H1 (cell line): Measurements from ENCODE around the gene ZMYM4. TPM values are rescaled to one million over a fixed set of nuclear protein-coding genes. Genes with fewer than 3 reads are reported as not detected.

Experiments
- CTCF ChIA-PET: fragments of 300-600 bp; sonication (Branson Sonifier 250); formaldehyde crosslinking; loops from one replicate; lab custom pipeline; 2021; ENCODE audit not compliant: partially characterized antibody; lab: Charles Lee
- POLR2A ChIA-PET: fragments of 300-600 bp; sonication (Branson Sonifier 250); formaldehyde crosslinking; loops from one replicate; lab custom pipeline; 2021; ENCODE audit warnings: inconsistent platforms; ENCODE audit not compliant: partially characterized antibody; lab: Charles Lee
- DNase-seq, 2 experiments: peaks; one replicate each; pipeline versions ENCODE4 v3.0.0 to v3.0.0-alpha.2; 2010 to 2022; ENCODE audit warnings: low spot score in 2 of 2, low read depth in 1 of 2, mixed read lengths in 1 of 2
- FAIRE-seq: peaks from 2 replicates; lab custom pipeline; 2011; peaks lifted over from hg19 to GRCh38; lab: Jason Lieb, UNC
- H2AFZ ChIP-seq: 2 replicates; pipeline ENCODE4 v1.8.1; 2012; ENCODE audit warnings: low read length, inconsistent platforms
- H2AK5ac ChIP-seq: 2 replicates; pipeline ENCODE4 v1.6.1; 2013; ENCODE audit warnings: low read depth, low read length
- H2BK120ac ChIP-seq: replicated peaks from 2 replicates; pipeline ENCODE3; 2013; ENCODE audit warnings: low read depth, low read length, inconsistent platforms
- H2BK12ac ChIP-seq: 2 replicates; pipeline ENCODE4 v1.6.1; 2013; ENCODE audit warnings: low read depth, low read length
- H2BK15ac ChIP-seq: 2 replicates; pipeline ENCODE4 v1.6.1; 2013; ENCODE audit warnings: low read length
- H2BK20ac ChIP-seq: 2 replicates; pipeline ENCODE4 v1.6.1; 2013; ENCODE audit warnings: low read length
- H2BK5ac ChIP-seq: 2 replicates; pipeline ENCODE4 v1.6.1; 2013; ENCODE audit warnings: low read depth, low read length
- H3K14ac ChIP-seq: 2 replicates; pipeline ENCODE4 v1.6.1; 2013; ENCODE audit warnings: inconsistent platforms; ENCODE audit not compliant: insufficient read length
- H3K18ac ChIP-seq: 2 replicates; pipeline ENCODE4 v1.6.1; 2013; ENCODE audit warnings: low read length; ENCODE audit errors: extremely low read depth
- H3K23ac ChIP-seq: 2 replicates; pipeline ENCODE4 v1.6.1; 2013; ENCODE audit warnings: inconsistent platforms; ENCODE audit not compliant: insufficient read length
- H3K23me2 ChIP-seq: 2 replicates; pipeline ENCODE4 v1.6.1; 2013; ENCODE audit warnings: low read depth, low read length
- H3K27ac ChIP-seq: 2 replicates; pipeline ENCODE4 v1.6.1; 2011; ENCODE audit warnings: low read depth, low read length, inconsistent platforms
- H3K27me3 ChIP-seq, 4 experiments: replicated peaks in 1 of 4; 1 replicate in 1 of 4; 2 replicates in 3 of 4; pipeline versions ENCODE4 v1.6.1 to v1.8.1; 2011 to 2013; ENCODE audit warnings: low read length in 3 of 4, mild to moderate bottlenecking in 3 of 4, inconsistent platforms in 2 of 4, mixed read lengths in 2 of 4, moderate library complexity in 1 of 4; ENCODE audit not compliant: control insufficient read depth in 3 of 4, insufficient read depth in 3 of 4; ENCODE audit errors: extremely low read depth in 1 of 4
- H3K36me3 ChIP-seq, 4 experiments: 2 replicates each; pipeline versions ENCODE4 v1.6.1 to v1.8.1; 2011 to 2013; ENCODE audit warnings: mild to moderate bottlenecking in 4 of 4, low read length in 3 of 4, moderate library complexity in 2 of 4, control low read depth in 1 of 4, inconsistent platforms in 1 of 4; ENCODE audit not compliant: insufficient read depth in 4 of 4, control insufficient read depth in 2 of 4
- H3K4ac ChIP-seq: replicated peaks from 2 replicates; pipeline ENCODE3; 2013; ENCODE audit warnings: low read length, low read depth, mixed read lengths, inconsistent platforms; ENCODE audit not compliant: insufficient read length
- H3K4me1 ChIP-seq, 4 experiments: replicated peaks in 1 of 4; 1 replicate in 1 of 4; 2 replicates in 3 of 4; pipeline versions ENCODE4 v1.6.1 to v1.8.1; 2011 to 2013; ENCODE audit warnings: low read length in 3 of 4, inconsistent platforms in 2 of 4, mixed read lengths in 1 of 4; ENCODE audit not compliant: insufficient read depth in 4 of 4, control insufficient read depth in 3 of 4
- H3K4me2 ChIP-seq, 2 experiments: 2 replicates each; pipeline versions ENCODE4 v1.6.1 to v1.8.1; 2011 to 2013; ENCODE audit warnings: low read depth in 2 of 2, low read length in 2 of 2, control low read depth in 1 of 2, inconsistent platforms in 1 of 2, mild to moderate bottlenecking in 1 of 2; ENCODE audit not compliant: insufficient read depth in 1 of 2
- H3K4me3 ChIP-seq, 4 experiments: fragments of 200-600, 300-600 bp in 1 of 4; sonication (generic), shearing (Covaris generic), sonication (Bioruptor Twin) in 1 of 4; 2 replicates each; pipeline versions ENCODE4 v1.5.1 to v1.8.1; 2011 to 2016; ENCODE audit warnings: low read length in 4 of 4, low read depth in 3 of 4, control low read depth in 2 of 4, inconsistent platforms in 2 of 4, mild to moderate bottlenecking in 2 of 4, mixed read lengths in 1 of 4, moderate library complexity in 1 of 4; ENCODE audit not compliant: insufficient read depth in 2 of 4; ENCODE audit errors: extremely low read depth in 1 of 4
- H3K56ac ChIP-seq: replicated peaks from 2 replicates; pipeline ENCODE3; 2013; ENCODE audit warnings: low read depth, mild to moderate bottlenecking, mixed read lengths, low read length, inconsistent platforms; ENCODE audit not compliant: insufficient read length
- H3K79me1 ChIP-seq: 2 replicates; pipeline ENCODE4 v1.6.1; 2013; ENCODE audit warnings: low read depth, low read length, control low read depth
- H3K79me2 ChIP-seq, 2 experiments: 2 replicates each; pipeline versions ENCODE4 v1.6.1 to v1.8.1; 2012 to 2013; ENCODE audit warnings: low read length in 2 of 2, mild to moderate bottlenecking in 2 of 2, inconsistent platforms in 1 of 2; ENCODE audit not compliant: insufficient read depth in 2 of 2, control insufficient read depth in 1 of 2
- H3K9ac ChIP-seq, 4 experiments: replicated peaks in 1 of 4; 1 replicate in 1 of 4; 2 replicates in 3 of 4; pipeline versions ENCODE4 v1.6.1 to v1.8.1; 2011 to 2013; ENCODE audit warnings: low read depth in 3 of 4, low read length in 3 of 4, control low read depth in 2 of 4, mild to moderate bottlenecking in 2 of 4, moderate library complexity in 2 of 4, inconsistent platforms in 1 of 4; ENCODE audit errors: extremely low read depth in 1 of 4
- H3K9me3 ChIP-seq, 2 experiments: 2 replicates each; pipeline versions ENCODE4 v1.6.1 to v1.8.1; 2012 to 2013; ENCODE audit warnings: mild to moderate bottlenecking in 2 of 2, moderate library complexity in 2 of 2, control low read depth in 1 of 2, inconsistent platforms in 1 of 2, low read depth in 1 of 2, low read length in 1 of 2, mixed read lengths in 1 of 2; ENCODE audit not compliant: insufficient read depth in 2 of 2
- H4K20me1 ChIP-seq, 2 experiments: replicated peaks in 1 of 2; 2 replicates each; pipeline versions ENCODE3 to v1.8.1; 2011 to 2013; ENCODE audit warnings: inconsistent platforms in 2 of 2, low read length in 2 of 2, mild to moderate bottlenecking in 1 of 2; ENCODE audit not compliant: insufficient read depth in 2 of 2, control insufficient read depth in 1 of 2
- H4K5ac ChIP-seq: 2 replicates; pipeline ENCODE4 v1.6.1; 2013; ENCODE audit warnings: low read length, low read depth, mixed read lengths, inconsistent platforms; ENCODE audit not compliant: insufficient read length
- H4K8ac ChIP-seq: 2 replicates; pipeline ENCODE4 v1.8.0; 2013; ENCODE audit warnings: mild to moderate bottlenecking, moderate library complexity, low read length, inconsistent platforms; ENCODE audit not compliant: insufficient read depth; ENCODE audit errors: extremely low read depth
- H4K91ac ChIP-seq: replicated peaks from 2 replicates; pipeline ENCODE3; 2013; ENCODE audit warnings: low read length, mixed read lengths, inconsistent platforms; ENCODE audit not compliant: insufficient read length
- CTBP2 ChIP-seq: IDR thresholded peaks from 2 replicates; pipeline ENCODE4 v1.7.0; 2011; ENCODE audit warnings: borderline replicate concordance, mild to moderate bottlenecking, moderate library complexity, mixed read lengths, low read length; ENCODE audit not compliant: insufficient read depth, insufficient read length
- GTF2F1 ChIP-seq: IDR thresholded peaks from 2 replicates; pipeline ENCODE4 v1.6.1; 2012; ENCODE audit warnings: low read depth, low read length, improper control_type of control experiment, borderline replicate concordance
- KDM1A ChIP-seq: fragments of 200-600, 300-600 bp; sonication (generic); IDR thresholded peaks from 2 replicates; pipeline ENCODE4 v1.7.1; 2016; ENCODE audit warnings: mild to moderate bottlenecking, low read length, borderline replicate concordance
- KDM5A ChIP-seq: fragments of 200-600 bp; IDR thresholded peaks from 2 replicates; pipeline ENCODE4 v1.7.1; 2012; ENCODE audit warnings: mild to moderate bottlenecking, low read length, inconsistent platforms, mixed read lengths
- MAFK ChIP-seq: IDR thresholded peaks from 2 replicates; pipeline ENCODE4 v1.6.1; 2012; ENCODE audit warnings: low read depth, mild to moderate bottlenecking, improper control_type of control experiment, low read length
- NANOG ChIP-seq: IDR thresholded peaks from 2 replicates; pipeline ENCODE4 v1.6.1; 2011; ENCODE audit warnings: low read length, low read depth, mild to moderate bottlenecking, inconsistent platforms; ENCODE audit not compliant: insufficient read depth, poor library complexity, severe bottlenecking
- SUZ12 ChIP-seq: fragments of 200-600 bp; sonication (generic); IDR thresholded peaks from 2 replicates; pipeline ENCODE4 v1.6.1; 2012; ENCODE audit warnings: mild to moderate bottlenecking, inconsistent platforms, low read length, moderate library complexity, mixed read lengths
- TBP ChIP-seq: IDR thresholded peaks from 2 replicates; pipeline ENCODE4 v1.6.1; 2011; ENCODE audit warnings: low read depth, low read length, improper control_type of control experiment
- ZNF274 ChIP-seq: IDR thresholded peaks from 2 replicates; pipeline ENCODE4 v1.7.0; 2012; ENCODE audit warnings: low read length, borderline replicate concordance; ENCODE audit errors: extremely low read depth
- WGBS, 2 experiments: shearing (Covaris generic) in 1 of 2; methylation state at CpG; one replicate each; pipeline versions ENCODE4 v1.1.6 to v1.1.7; 2013 to 2015; ENCODE audit warnings: low lambda C conversion rate in 2 of 2, mixed read lengths in 2 of 2, inconsistent platforms in 1 of 2, low coverage in 1 of 2, missing lambda C conversion rate in 1 of 2; ENCODE audit not compliant: insufficient replicate concordance in 2 of 2, insufficient coverage in 1 of 2, insufficient read length in 1 of 2; ENCODE audit errors: extremely low coverage in 1 of 2, missing lambda C conversion rate in 1 of 2; 5-methylcytosine and 5-hydroxymethylcytosine counted together
- polyA plus RNA-seq, 7 experiments: library from polyadenylated mRNA; depleted of rRNA in 3 of 7; stranded (reverse) in 5 of 7; unstranded in 2 of 7; fragments of >200 nt in 5 of 7; fragments of 200-250 nt in 2 of 7; gene quantifications; 1 replicate in 5 of 7; 2 replicates in 1 of 7; 4 replicates in 1 of 7; pipeline versions ENCODE4 v1.2.1 to v1.2.3, GENCODE V29; 2011 to 2013; ENCODE audit warnings: missing spikeins in 2 of 7, mixed read lengths in 2 of 7
- total RNA-seq: library from RNA; stranded (reverse); fragmentation: NEBNext Ultra II Directional; extraction: Animal tissue kit (Norgen Biotek cat#: 25700); gene quantifications from 2 replicates; pipeline ENCODE4 v1.2.1, GENCODE V29; 2021

The ZMYM4 gene
- total and polyA plus RNA-seq, 2 of the 8 experiments (the other 6 are each of a cell fraction or from before 2014, with no cell fraction given) = 16.7 to 81.3 TPM

GRCh38 chr1:35382107-35382506 is 113.6 kb downstream of the ZMYM4 start:
- WGBS, 2 experiments = 88% methylated on average over 3 of the region's 4 CpGs; no CpG with 5 or more reads in 1 of the 2 experiments

More at GRCh38 chr1:35382107-35382506, 113.6 kb downstream of the ZMYM4 start:
- Histone ChIP-seq H3K79me2 (no peaks in the 10 kb centered on the region), H3K56ac (no peak overlapping the region), H4K5ac (no peak overlapping the region), H3K4me2 (no peak overlapping the region), H3K27ac (no peak overlapping the region), H4K8ac (no peak overlapping the region), H3K79me1 (no peaks in the 10 kb centered on the region), H3K23me2 (no peaks in the 10 kb centered on the region), H3K36me3 (peaks cover 0 to 19% (median 4%) of the 10 kb centered on the region in 4 experiments; a peak in 4 of 8 replicates), H3K23ac (no peak overlapping the region), H2BK12ac (no peak overlapping the region), H3K9ac (no peak overlapping the region), H4K20me1 (no peaks in the 10 kb centered on the region), H2AFZ (no peak overlapping the region), H3K27me3 (no peaks in the 10 kb centered on the region), H2BK5ac (no peak overlapping the region), H3K4ac (no peak overlapping the region), H3K18ac (no peak overlapping the region), H2BK20ac (no peak overlapping the region), H4K91ac (no peak overlapping the region), H3K9me3 (no peaks in the 10 kb centered on the region), H3K14ac (no peak overlapping the region), H3K4me3 (no peak overlapping the region), H2BK120ac (no peak overlapping the region), H3K4me1 (no peaks in the 10 kb centered on the region), H2AK5ac (no peak overlapping the region), H2BK15ac (no peak overlapping the region)
- POLR2A ChIA-PET = interaction anchor here (0.7 kb wide), 1 partner anchor 1294 kb away, joined by 3 read pairs; no protein-coding TSS in a partner anchor
- CTCF ChIA-PET = no interaction called here
- DNase-seq = no peak
- TF ChIP-seq KDM1A = no peak
- no peak for TF ChIP-seq TBP
- no peak for TF ChIP-seq NANOG
- no peak for TF ChIP-seq CTBP2
- TF ChIP-seq GTF2F1 = no peak
- no peak for TF ChIP-seq ZNF274
- no peak for TF ChIP-seq SUZ12
- no peak for TF ChIP-seq KDM5A
- no peak for TF ChIP-seq MAFK
- FAIRE-seq = no peak
